K562 (cell line): ENCODE data around the gene PRMT7. TPM values are rescaled to one million over a fixed set of nuclear protein-coding genes. Genes with fewer than 3 reads are reported as not detected.
A peak's percentile ranks its signal among the peaks of the same experiment; 100 is the strongest.

Experiments used
- ATAC-seq: fragments of 200-7000 bp; cut with Tn5 transposase; 3 replicates; pipeline ENCODE4 v1.9.1; 2020; ENCODE audit warnings: moderate library complexity
- BruUV-seq: library from RNA; stranded (reverse); fragments of 400-500 nt; replicated peaks from 2 replicates; lab custom pipeline; 2021; lab: Mats Ljungman, UMichigan
- CTCF ChIA-PET: fragments of 300-600 bp; formaldehyde crosslinking; extraction: SDS; loops from one replicate; lab custom pipeline; 2021; ENCODE audit warnings: low intra/inter-chr PET ratio; lab: Yijun Ruan, JAX
- POLR2A ChIA-PET: fragments of 300-600, 350-650 bp; sonication (Branson Sonifier 250); formaldehyde crosslinking; extraction: SDS; loops from one replicate; lab custom pipeline; 2021; ENCODE audit warnings: antibody characterized with exemption, inconsistent platforms; lab: Yijun Ruan, JAX
- DNase-seq, 4 experiments: peaks; one replicate each; pipeline versions ENCODE4 v3.0.0 to v3.0.0-alpha.2; 2011 to 2018; ENCODE audit warnings: low spot score in 3 of 4, mixed read lengths in 3 of 4; ENCODE audit errors: extremely low read depth in 1 of 4
- FAIRE-seq: peaks from 2 replicates; lab custom pipeline; 2011; peaks lifted over from hg19 to GRCh38; lab: Jason Lieb, UNC
- H2AFZ ChIP-seq: 2 replicates; pipeline ENCODE4 v1.6.0; 2011; ENCODE audit warnings: low read depth, low read length, control low read depth, inconsistent platforms
- H3K27ac ChIP-seq: fragments of 200-600 bp; 3 replicates; pipeline ENCODE4 v1.8.0; 2011; ENCODE audit warnings: low read depth, mild to moderate bottlenecking, control low read depth, inconsistent platforms, low read length, moderate library complexity, mixed read lengths; ENCODE audit errors: extremely low read depth
- H3K27me3 ChIP-seq, 2 experiments: fragments of 300-600 bp in 1 of 2; 2 replicates in 1 of 2; 3 replicates in 1 of 2; pipeline versions ENCODE4 v1.6.0 to v1.8.0; 2011; ENCODE audit warnings: inconsistent platforms in 2 of 2, low read length in 2 of 2, mild to moderate bottlenecking in 1 of 2, mixed read lengths in 1 of 2, moderate library complexity in 1 of 2; ENCODE audit not compliant: control insufficient read depth in 2 of 2, insufficient read depth in 2 of 2
- H3K36me3 ChIP-seq: fragments of 300-600 bp; 3 replicates; pipeline ENCODE4 v1.8.0; 2011; ENCODE audit warnings: mild to moderate bottlenecking, low read length, inconsistent platforms; ENCODE audit not compliant: control insufficient read depth, insufficient read depth
- H3K4me1 ChIP-seq, 2 experiments: fragments of 200-600 bp in 1 of 2; replicated peaks in 1 of 2; 2 replicates in 1 of 2; 3 replicates in 1 of 2; pipeline versions ENCODE4 v1.5.1 to v1.8.0; 2011; ENCODE audit warnings: inconsistent platforms in 2 of 2, low read length in 2 of 2, mild to moderate bottlenecking in 1 of 2, mixed read lengths in 1 of 2, moderate library complexity in 1 of 2; ENCODE audit not compliant: control insufficient read depth in 2 of 2, insufficient read depth in 2 of 2
- H3K4me2 ChIP-seq: 2 replicates; pipeline ENCODE4 v1.6.1; 2011; ENCODE audit warnings: low read length, control low read depth, inconsistent platforms, mixed read lengths; ENCODE audit not compliant: insufficient read depth
- H3K4me3 ChIP-seq: fragments of 200-600 bp; sonication (generic), shearing (Covaris generic); 2 replicates; pipeline ENCODE4 v1.5.1; 2016; ENCODE audit warnings: control low read depth, inconsistent platforms
- H3K79me2 ChIP-seq: fragments of 200-600 bp; 3 replicates; pipeline ENCODE4 v1.8.0; 2011; ENCODE audit warnings: low read length, inconsistent platforms; ENCODE audit not compliant: control insufficient read depth, insufficient read depth
- H3K9ac ChIP-seq, 2 experiments: 2 replicates each; pipeline versions ENCODE4 v1.6.0 to v1.6.1; 2011; ENCODE audit warnings: low read depth in 2 of 2, low read length in 2 of 2, control low read depth in 1 of 2, inconsistent platforms in 1 of 2, mild to moderate bottlenecking in 1 of 2, mixed read lengths in 1 of 2; ENCODE audit not compliant: insufficient read depth in 1 of 2
- H3K9me1 ChIP-seq: one replicate; pipeline ENCODE4 v1.6.0; 2011; ENCODE audit warnings: inconsistent platforms, mild to moderate bottlenecking, low read length, moderate library complexity; ENCODE audit not compliant: control insufficient read depth, insufficient read depth
- H3K9me3 ChIP-seq: replicated peaks from 2 replicates; pipeline ENCODE4 v1.5.1; 2011; ENCODE audit warnings: low read depth, low read length, inconsistent platforms; ENCODE audit not compliant: control insufficient read depth, insufficient read depth
- H4K20me1 ChIP-seq: replicated peaks from 2 replicates; pipeline ENCODE4 v1.6.1; 2011; ENCODE audit warnings: low read length, inconsistent platforms, mixed read lengths; ENCODE audit not compliant: control insufficient read depth, insufficient read depth
- BHLHE40 ChIP-seq: IDR thresholded peaks from 2 replicates; pipeline ENCODE4 v1.6.1; 2011; ENCODE audit warnings: low read length, improper control_type of control experiment
- C11orf30 ChIP-seq: fragments of 450-650 bp; IDR thresholded peaks from 2 replicates; pipeline ENCODE4 v1.6.1; 2016; ENCODE audit warnings: low read depth, mild to moderate bottlenecking
- CHD1 ChIP-seq: fragments of 200-600 bp; sonication (generic); IDR thresholded peaks from one replicate; pipeline ENCODE4 v1.6.1; 2012; ENCODE audit warnings: mild to moderate bottlenecking, moderate library complexity, low read length, inconsistent platforms
- CREBBP ChIP-seq: IDR thresholded peaks from one replicate; pipeline ENCODE4 v1.6.1; 2012; ENCODE audit warnings: low read depth, mild to moderate bottlenecking, control low read depth, inconsistent platforms, low read length
- DPF2 ChIP-seq: fragments of 450-650 bp; IDR thresholded peaks from 2 replicates; pipeline ENCODE4 v1.6.1; 2016
- EWSR1 ChIP-seq: fragments of 450-650 bp; IDR thresholded peaks from 2 replicates; pipeline ENCODE4 v1.6.1; 2018; ENCODE audit warnings: borderline replicate concordance, mild to moderate bottlenecking, low read depth, moderate library complexity; ENCODE audit not compliant: partially characterized antibody
- FIP1L1 ChIP-seq: fragments of 200-400 bp; formaldehyde crosslinking; IDR thresholded peaks from 2 replicates; pipeline ENCODE4 v1.6.1; 2018; ENCODE audit warnings: mild to moderate bottlenecking, low read depth, low read length; ENCODE audit not compliant: poor library complexity, severe bottlenecking
- FOXA3 ChIP-seq, 2 experiments: fragments of 450-650 bp in 1 of 2; sonication (generic) in 1 of 2; formaldehyde crosslinking; IDR thresholded peaks in 1 of 2; conservative IDR thresholded peaks in 1 of 2; 2 replicates each; pipeline versions ENCODE4 v1.4.0 to v1.8.0; 2020 to 2022; ENCODE audit warnings: mild to moderate bottlenecking in 2 of 2, missing genetic modification reagents in 1 of 2
- LCOR ChIP-seq: sonication (generic); formaldehyde crosslinking; IDR thresholded peaks from 2 replicates; pipeline ENCODE4 v1.8.0; 2022; ENCODE audit warnings: mild to moderate bottlenecking, missing genetic modification reagents
- MTA2 ChIP-seq: fragments of 450-650 bp; IDR thresholded peaks from 2 replicates; pipeline ENCODE4 v1.6.1; 2016; ENCODE audit warnings: low read depth
- POLR2B ChIP-seq: fragments of 450-650 bp; IDR thresholded peaks from 2 replicates; pipeline ENCODE4 v1.6.1; 2018; ENCODE audit warnings: low read depth; ENCODE audit not compliant: partially characterized antibody
- RAD21 ChIP-seq, 2 experiments: fragments of 250-450 bp in 1 of 2; fragments of 450-650 bp in 1 of 2; sonication (Bioruptor Pico) in 1 of 2; formaldehyde crosslinking in 1 of 2; IDR thresholded peaks in 1 of 2; conservative IDR thresholded peaks in 1 of 2; 2 replicates each; pipeline versions ENCODE4 v1.4.0 to v1.8.0; 2020 to 2022; ENCODE audit warnings: mild to moderate bottlenecking in 2 of 2, moderate library complexity in 1 of 2
- RBM25 ChIP-seq: fragments of 200-400 bp; formaldehyde crosslinking; IDR thresholded peaks from 2 replicates; pipeline ENCODE4 v1.6.1; 2018; ENCODE audit warnings: low read length, low read depth, moderate library complexity; ENCODE audit not compliant: severe bottlenecking
- SMARCE1 ChIP-seq: fragments of 450-650 bp; IDR thresholded peaks from 2 replicates; pipeline ENCODE4 v1.7.1; 2016; ENCODE audit warnings: mild to moderate bottlenecking
- TAF9B ChIP-seq: fragments of 450-650 bp; IDR thresholded peaks from 2 replicates; pipeline ENCODE4 v1.6.1; 2018; ENCODE audit warnings: mild to moderate bottlenecking; ENCODE audit not compliant: partially characterized antibody
- TARDBP ChIP-seq: fragments of 450-650 bp; IDR thresholded peaks from 2 replicates; pipeline ENCODE4 v1.6.1; 2016
- ZNF121 ChIP-seq: sonication (generic); formaldehyde crosslinking; conservative IDR thresholded peaks from 2 replicates; pipeline ENCODE4 v1.8.0; 2022; ENCODE audit warnings: missing genetic modification reagents
- ZNF668 ChIP-seq: fragments of 250-450 bp; sonication (Bioruptor Pico); IDR thresholded peaks from 2 replicates; pipeline ENCODE4 v1.8.0; 2022; ENCODE audit warnings: mild to moderate bottlenecking, inconsistent platforms
- WGBS: fragments of 100-300 bp; shearing (Covaris generic); methylation state at CpG from one replicate; pipeline ENCODE4 v1.1.6; 2016; ENCODE audit warnings: low coverage, mixed read lengths; ENCODE audit not compliant: insufficient coverage; ENCODE audit errors: missing lambda C conversion rate; 5-methylcytosine and 5-hydroxymethylcytosine counted together
- in situ Hi-C: fragments of 300-500 bp; cut with MboI; formaldehyde crosslinking; loops from 4 replicates; pipeline ENCODE4 v1.15.0; 2018; ENCODE audit warnings: inconsistent platforms, mixed read lengths
- intact Hi-C: fragments of 100-400 bp; cut with micrococcal nuclease; formaldehyde crosslinking; loops from 2 replicates; pipeline ENCODE4 v1.14.2; 2022
- polyA plus RNA-seq, 8 experiments: library from polyadenylated mRNA; depleted of rRNA in 4 of 8; stranded (reverse) in 5 of 8; unstranded in 3 of 8; fragments of >200 nt; fragmentation: Nextera tagmentation in 2 of 8; fragmentation: Illumina TruSeq in 1 of 8; extraction: Ambion mirVana in 2 of 8; extraction: Trizol in 1 of 8; gene quantifications; 2 replicates each; pipeline versions ENCODE4 v1.2.1 to v1.2.3, GENCODE V29; 2011 to 2014; ENCODE audit warnings: inconsistent platforms in 1 of 8, missing spikeins in 1 of 8
- total RNA-seq, 7 experiments: library from RNA; depleted of rRNA in 6 of 7; stranded (reverse); fragments of >200 nt in 6 of 7; fragmentation: Illumina TruSeq in 2 of 7; extraction: Trizol in 2 of 7; gene quantifications; 2 replicates each; pipeline versions ENCODE4 v1.2.1 to v1.2.3, GENCODE V29; 2011 to 2021; ENCODE audit warnings: low replicate concordance in 1 of 7
- TF ChIP-seq, protein P1 (sequence below): fragments of 450-650 bp; IDR thresholded peaks from 2 replicates; pipeline ENCODE4 v1.6.1; 2016; ENCODE audit warnings: missing biosample characterization, missing genetic modification characterization

Gene PRMT7
- total and polyA plus RNA-seq, 9 of the 15 experiments (the other 6 are each of a cell fraction or from before 2014, with no cell fraction given): 6.4 to 88.8 (median 73.1) TPM

DNA sequence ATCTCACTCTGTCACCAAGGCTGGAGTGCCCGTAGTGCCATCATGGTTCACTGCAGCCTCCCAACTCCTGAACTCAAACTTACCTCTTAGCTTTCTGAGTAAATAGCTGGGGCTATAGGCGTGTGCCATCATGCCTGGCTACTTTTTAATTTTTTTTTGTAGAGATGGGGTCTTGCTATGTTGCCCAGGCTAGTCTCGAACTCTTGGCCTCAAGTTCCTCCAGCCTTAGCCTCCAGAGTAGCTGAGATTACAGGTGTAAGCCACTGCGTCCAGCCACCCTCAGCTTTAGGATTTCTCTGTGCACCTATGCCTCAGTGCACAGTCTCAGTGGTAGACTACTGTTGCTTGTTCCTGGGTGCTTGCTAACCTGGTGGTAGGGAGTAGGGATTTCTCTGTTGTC is 41.0 kb upstream of the PRMT7 start:
- in situ Hi-C loops: no loop called here
- H3K9me3 ChIP-seq: no peaks in the 10 kb centered on the region
- H3K4me1 ChIP-seq: peaks cover 11 to 21% of the 10 kb centered on the region in 2 experiments; a peak in 4 of 5 replicates
- FAIRE-seq: no peak
- H3K9me1 ChIP-seq: no peaks in the 10 kb centered on the region
- BruUV-seq: no TSS peak
- no peak overlapping the region for H3K27ac ChIP-seq
- H3K27me3 ChIP-seq: no peaks in the 10 kb centered on the region
- no peak for DNase-seq
- ATAC-seq: no peak
- intact Hi-C loops: no loop called here
- no peak overlapping the region for H3K4me3 ChIP-seq
- TF ChIP-seq TAF9B (no peak), EWSR1 (no peak), RBM25 (peak; percentile 37), ZNF121 (CRISPR knock-in tag) (peak; percentile 89), CREBBP (no peak), TARDBP (no peak)
- peaks cover 86% of the 10 kb centered on the region for H3K79me2 ChIP-seq
- H4K20me1 ChIP-seq: peaks cover 40% of the 10 kb centered on the region
- ChIA-PET POLR2A (interaction anchor here (0.6 to 1.2 kb wide), 3 partner anchors 34 to 335 kb away, joined by 3 read pairs; partner anchors contain the start of genes PRMT7 and SLC7A6OS), CTCF (no interaction called here)
- peaks cover 66% of the 10 kb centered on the region for H3K36me3 ChIP-seq
- H3K4me2 ChIP-seq: no peak overlapping the region
- no peak overlapping the region for H3K9ac ChIP-seq
- 92% methylated on average over 4 of the region's 4 CpGs for WGBS
- H2AFZ ChIP-seq: no peak overlapping the region

DNA sequence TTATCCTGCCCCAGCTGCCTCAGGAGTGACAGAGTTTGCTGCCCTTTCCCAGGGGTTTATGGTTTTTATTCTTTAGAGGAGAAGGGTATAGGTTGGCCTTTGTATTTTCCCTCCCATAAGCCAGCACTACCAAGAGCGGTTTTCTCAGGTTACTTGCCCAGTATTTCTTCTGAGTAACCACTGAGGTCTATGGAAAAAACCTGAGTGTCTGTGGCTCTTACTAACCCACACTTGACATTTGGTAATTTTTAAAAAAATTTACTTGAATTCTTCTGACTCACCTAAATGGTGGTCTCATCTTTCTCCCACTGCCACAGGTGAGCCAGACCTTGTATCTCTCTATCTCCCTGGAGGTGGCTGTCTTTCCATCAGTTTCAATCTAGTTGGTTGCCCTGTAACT is 40.5 kb upstream of the PRMT7 start:
- in situ Hi-C loops (no loop called here), intact Hi-C loops (no loop called here)
- Histone ChIP-seq H3K36me3 (peaks cover 70% of the 10 kb centered on the region), H3K9me1 (no peaks in the 10 kb centered on the region), H3K4me1 (peaks cover 8 to 19% of the 10 kb centered on the region in 2 experiments; a peak in 3 of 5 replicates), H2AFZ (no peak overlapping the region), H3K27ac (no peak overlapping the region), H3K9me3 (no peaks in the 10 kb centered on the region), H3K9ac (no peak overlapping the region), H3K4me3 (no peak overlapping the region), H3K27me3 (no peaks in the 10 kb centered on the region), H3K79me2 (peaks cover 81% of the 10 kb centered on the region), H4K20me1 (peaks cover 36% of the 10 kb centered on the region), H3K4me2 (no peak overlapping the region)
- no peak for DNase-seq
- FAIRE-seq: no peak
- WGBS: 0% methylated on average over 1 of the region's 1 CpG
- CTCF ChIA-PET: no interaction called here
- POLR2A ChIA-PET: interaction anchor here (0.6 kb wide), 1 partner anchor 13 kb away, joined by 3 read pairs; no protein-coding TSS in a partner anchor
- no peak for ATAC-seq
- BruUV-seq: no TSS peak
- TF ChIP-seq POLR2B (no peak), C11orf30 (no peak), SMARCE1 (no peak), FIP1L1 (no peak), CHD1 (no peak), LCOR (CRISPR knock-in tag) (no peak), ZNF668 (no peak), FOXA3 (CRISPR knock-in tag; conservative IDR thresholded peaks at IDR 0.05 in 1 of 2, IDR thresholded peaks at IDR 0.05 in 1 of 2) (no peak), MTA2 (no peak), DPF2 (no peak), RAD21 (CRISPR knock-in tag; conservative IDR thresholded peaks at IDR 0.05 in 1 of 2, IDR thresholded peaks at IDR 0.05 in 1 of 2) (no peak), BHLHE40 (no peak)
- TF ChIP-seq, protein P1, sequence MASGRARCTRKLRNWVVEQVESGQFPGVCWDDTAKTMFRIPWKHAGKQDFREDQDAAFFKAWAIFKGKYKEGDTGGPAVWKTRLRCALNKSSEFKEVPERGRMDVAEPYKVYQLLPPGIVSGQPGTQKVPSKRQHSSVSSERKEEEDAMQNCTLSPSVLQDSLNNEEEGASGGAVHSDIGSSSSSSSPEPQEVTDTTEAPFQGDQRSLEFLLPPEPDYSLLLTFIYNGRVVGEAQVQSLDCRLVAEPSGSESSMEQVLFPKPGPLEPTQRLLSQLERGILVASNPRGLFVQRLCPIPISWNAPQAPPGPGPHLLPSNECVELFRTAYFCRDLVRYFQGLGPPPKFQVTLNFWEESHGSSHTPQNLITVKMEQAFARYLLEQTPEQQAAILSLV (tag): no peak
